HEK293 (cell line): ENCODE measurements around the gene IPO11.

ENCODE experiments used
- CTCF ChIA-PET: fragments of 350-600 bp; formaldehyde crosslinking; extraction: SDS; loops from one replicate; lab custom pipeline; 2021; ENCODE audit warnings: antibody characterized with exemption; lab: Yijun Ruan, JAX
- POLR2A ChIA-PET: fragments of 300-600 bp; formaldehyde crosslinking; extraction: SDS; loops from one replicate; lab custom pipeline; 2020; ENCODE audit warnings: antibody characterized with exemption, inconsistent platforms; lab: Yijun Ruan, JAX
- H3K27ac ChIP-seq: fragments of 200-500 bp; sonication (Bioruptor generic); 2 replicates; pipeline ENCODE4 v1.5.1; 2014; ENCODE audit warnings: low read depth, low read length, control low read depth, inconsistent platforms; ENCODE audit errors: extremely low read depth
- H3K36me3 ChIP-seq, 2 experiments: fragments of 200-500 bp in 1 of 2; sonication (Bioruptor generic) in 1 of 2; 1 replicate in 1 of 2; 2 replicates in 1 of 2; pipeline ENCODE4 v1.5.1; 2014 to 2017; ENCODE audit warnings: inconsistent platforms in 2 of 2, low read length in 2 of 2; ENCODE audit not compliant: control insufficient read depth in 2 of 2, insufficient read depth in 1 of 2
- H3K4me1 ChIP-seq: fragments of 200-500 bp; sonication (Bioruptor generic); 2 replicates; pipeline ENCODE4 v1.5.1; 2014; ENCODE audit warnings: mild to moderate bottlenecking, low read length, inconsistent platforms; ENCODE audit not compliant: control insufficient read depth, insufficient read depth
- H3K4me3 ChIP-seq: 2 replicates; pipeline ENCODE4 v1.5.1; 2011; ENCODE audit warnings: low read depth, mild to moderate bottlenecking, control low read depth, low read length, moderate library complexity
- H3K9me3 ChIP-seq: fragments of 200-500 bp; sonication (Bioruptor generic); 2 replicates; pipeline ENCODE4 v1.5.1; 2014; ENCODE audit warnings: low read depth, low read length, inconsistent platforms; ENCODE audit not compliant: control insufficient read depth, insufficient read depth
- HOXA7 ChIP-seq: sonication (generic); formaldehyde crosslinking; IDR thresholded peaks from 2 replicates; pipeline ENCODE4 v1.8.1; 2022; ENCODE audit warnings: missing genetic modification reagents, borderline replicate concordance
- KLF1 ChIP-seq: fragments of 450-650 bp; formaldehyde crosslinking; IDR thresholded peaks from 2 replicates; pipeline ENCODE4 v1.5.1; 2016; ENCODE audit warnings: missing biosample characterization, missing genetic modification characterization
- KLF10 ChIP-seq: fragments of 450-650 bp; IDR thresholded peaks from 2 replicates; pipeline ENCODE4 v1.5.1; 2018; ENCODE audit warnings: missing biosample characterization, mild to moderate bottlenecking, missing genetic modification characterization
- REPIN1 ChIP-seq: fragments of 450-650 bp; formaldehyde crosslinking; IDR thresholded peaks from 2 replicates; pipeline ENCODE4 v1.5.1; 2017; ENCODE audit warnings: missing biosample characterization, missing genetic modification characterization, low read depth
- SP2 ChIP-seq: fragments of 450-650 bp; formaldehyde crosslinking; IDR thresholded peaks from 2 replicates; pipeline ENCODE4 v1.5.1; 2016; ENCODE audit warnings: missing biosample characterization, missing genetic modification characterization
- TCF7L2 ChIP-seq: IDR thresholded peaks from 2 replicates; pipeline ENCODE4 v1.6.1; 2011; ENCODE audit warnings: low read depth, mild to moderate bottlenecking, inconsistent platforms, low read length, moderate library complexity, borderline replicate concordance
- ZBTB1 ChIP-seq: fragments of 450-650 bp; formaldehyde crosslinking; IDR thresholded peaks from 2 replicates; pipeline ENCODE4 v1.5.1; 2016; ENCODE audit warnings: missing biosample characterization, missing genetic modification characterization
- ZBTB17 ChIP-seq: fragments of 450-650 bp; formaldehyde crosslinking; IDR thresholded peaks from 2 replicates; pipeline ENCODE4 v1.5.1; 2016; ENCODE audit warnings: missing biosample characterization, missing genetic modification characterization
- ZNF112 ChIP-seq: fragments of 450-650 bp; formaldehyde crosslinking; IDR thresholded peaks from 2 replicates; pipeline ENCODE4 v1.5.0; 2017; ENCODE audit warnings: missing biosample characterization, missing genetic modification characterization
- ZNF19 ChIP-seq: fragments of 450-650 bp; formaldehyde crosslinking; IDR thresholded peaks from 2 replicates; pipeline ENCODE4; 2016; ENCODE audit warnings: missing biosample characterization, missing genetic modification characterization, low read depth
- ZNF292 ChIP-seq: fragments of 450-650 bp; formaldehyde crosslinking; IDR thresholded peaks from 2 replicates; pipeline ENCODE4 v1.5.1; 2016; ENCODE audit warnings: low read depth, missing biosample characterization, missing genetic modification characterization, borderline replicate concordance
- ZNF473 ChIP-seq: fragments of 450-650 bp; formaldehyde crosslinking; IDR thresholded peaks from 2 replicates; pipeline ENCODE4 v1.5.1; 2017; ENCODE audit warnings: missing biosample characterization, missing genetic modification characterization
- ZNF521 ChIP-seq: fragments of 450-650 bp; formaldehyde crosslinking; IDR thresholded peaks from 2 replicates; pipeline ENCODE4 v1.5.1; 2017; ENCODE audit warnings: missing biosample characterization, mild to moderate bottlenecking, missing genetic modification characterization
- ZNF561 ChIP-seq: fragments of 450-650 bp; IDR thresholded peaks from 2 replicates; pipeline ENCODE4 v1.5.1; 2018; ENCODE audit warnings: missing biosample characterization, missing genetic modification characterization, borderline replicate concordance
- TF ChIP-seq, protein P1 (sequence below): fragments of 450-650 bp; formaldehyde crosslinking; IDR thresholded peaks from 2 replicates; pipeline ENCODE4 v1.5.0; 2017; ENCODE audit warnings: missing biosample characterization, missing genetic modification characterization, borderline replicate concordance
- TF ChIP-seq, protein P2 (sequence below): fragments of 450-650 bp; formaldehyde crosslinking; IDR thresholded peaks from 2 replicates; pipeline ENCODE4 v1.5.1; 2016; ENCODE audit warnings: missing biosample characterization, missing genetic modification characterization
- TF ChIP-seq, protein P3 (sequence below): fragments of 450-650 bp; formaldehyde crosslinking; IDR thresholded peaks from 2 replicates; pipeline ENCODE4 v1.5.1; 2017; ENCODE audit warnings: missing biosample characterization, missing genetic modification characterization
- TF ChIP-seq, protein P4 (sequence below): fragments of 450-650 bp; formaldehyde crosslinking; IDR thresholded peaks from 2 replicates; pipeline ENCODE4 v1.5.1; 2016; ENCODE audit warnings: missing biosample characterization, missing genetic modification characterization
- TF ChIP-seq, protein P5 (sequence below): fragments of 450-650 bp; IDR thresholded peaks from 2 replicates; pipeline ENCODE4 v1.5.1; 2018; ENCODE audit warnings: missing biosample characterization, mild to moderate bottlenecking, missing genetic modification characterization

Gene IPO11

DNA sequence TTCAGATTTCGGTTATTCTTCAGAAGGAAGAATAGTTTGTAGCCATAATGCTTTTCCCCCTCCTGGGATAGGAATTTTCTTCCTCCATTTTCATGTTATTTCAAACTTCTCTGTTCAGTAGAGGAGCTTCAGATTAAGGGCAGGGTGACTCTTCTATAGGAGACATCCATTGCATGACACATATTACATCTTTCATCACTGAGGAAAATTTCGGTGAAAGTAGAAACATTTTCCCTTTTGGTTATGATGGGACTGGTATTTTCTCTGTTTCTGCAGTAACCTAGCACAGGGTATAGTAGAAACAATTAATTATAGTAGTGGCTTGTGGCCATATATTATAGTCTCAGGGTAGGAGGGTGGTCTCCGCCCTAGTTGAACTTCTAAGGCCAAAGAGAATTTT lies 1.1 kb downstream of the IPO11 start:
- H3K9me3 ChIP-seq, result no peaks in the 10 kb centered on the region
- CTCF ChIA-PET, result interaction anchor here (0.5 to 0.8 kb wide), 2 partner anchors 24 to 351 kb away, joined by 3 read pairs; no protein-coding TSS in a partner anchor
- peaks cover 0 to 6% of the 10 kb centered on the region in 2 experiments; a peak in 1 of 3 replicates for H3K36me3 ChIP-seq
- H3K27ac ChIP-seq, result no peak overlapping the region
- POLR2A ChIA-PET, result interaction anchor here (1.8 to 4.4 kb wide), 2 partner anchors 11 to 108 kb away, joined by 6 to 92 read pairs; partner anchors contain the start of genes DIMT1 and KIF2A
- TF ChIP-seq REPIN1 (tag by site-specific recombination), result no peak
- TF ChIP-seq ZNF112 (tag by site-specific recombination), result no peak
- TF ChIP-seq, protein P1, sequence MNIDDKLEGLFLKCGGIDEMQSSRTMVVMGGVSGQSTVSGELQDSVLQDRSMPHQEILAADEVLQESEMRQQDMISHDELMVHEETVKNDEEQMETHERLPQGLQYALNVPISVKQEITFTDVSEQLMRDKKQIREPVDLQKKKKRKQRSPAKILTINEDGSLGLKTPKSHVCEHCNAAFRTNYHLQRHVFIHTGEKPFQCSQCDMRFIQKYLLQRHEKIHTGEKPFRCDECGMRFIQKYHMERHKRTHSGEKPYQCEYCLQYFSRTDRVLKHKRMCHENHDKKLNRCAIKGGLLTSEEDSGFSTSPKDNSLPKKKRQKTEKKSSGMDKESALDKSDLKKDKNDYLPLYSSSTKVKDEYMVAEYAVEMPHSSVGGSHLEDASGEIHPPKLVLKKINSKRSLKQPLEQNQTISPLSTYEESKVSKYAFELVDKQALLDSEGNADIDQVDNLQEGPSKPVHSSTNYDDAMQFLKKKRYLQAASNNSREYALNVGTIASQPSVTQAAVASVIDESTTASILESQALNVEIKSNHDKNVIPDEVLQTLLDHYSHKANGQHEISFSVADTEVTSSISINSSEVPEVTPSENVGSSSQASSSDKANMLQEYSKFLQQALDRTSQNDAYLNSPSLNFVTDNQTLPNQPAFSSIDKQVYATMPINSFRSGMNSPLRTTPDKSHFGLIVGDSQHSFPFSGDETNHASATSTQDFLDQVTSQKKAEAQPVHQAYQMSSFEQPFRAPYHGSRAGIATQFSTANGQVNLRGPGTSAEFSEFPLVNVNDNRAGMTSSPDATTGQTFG (tag by site-specific recombination), result no peak
- TF ChIP-seq ZBTB1 (tag by site-specific recombination), result no peak
- no peak for TF ChIP-seq ZNF292
- TF ChIP-seq SP2 (tag by site-specific recombination), result no peak
- TF ChIP-seq, protein P2, sequence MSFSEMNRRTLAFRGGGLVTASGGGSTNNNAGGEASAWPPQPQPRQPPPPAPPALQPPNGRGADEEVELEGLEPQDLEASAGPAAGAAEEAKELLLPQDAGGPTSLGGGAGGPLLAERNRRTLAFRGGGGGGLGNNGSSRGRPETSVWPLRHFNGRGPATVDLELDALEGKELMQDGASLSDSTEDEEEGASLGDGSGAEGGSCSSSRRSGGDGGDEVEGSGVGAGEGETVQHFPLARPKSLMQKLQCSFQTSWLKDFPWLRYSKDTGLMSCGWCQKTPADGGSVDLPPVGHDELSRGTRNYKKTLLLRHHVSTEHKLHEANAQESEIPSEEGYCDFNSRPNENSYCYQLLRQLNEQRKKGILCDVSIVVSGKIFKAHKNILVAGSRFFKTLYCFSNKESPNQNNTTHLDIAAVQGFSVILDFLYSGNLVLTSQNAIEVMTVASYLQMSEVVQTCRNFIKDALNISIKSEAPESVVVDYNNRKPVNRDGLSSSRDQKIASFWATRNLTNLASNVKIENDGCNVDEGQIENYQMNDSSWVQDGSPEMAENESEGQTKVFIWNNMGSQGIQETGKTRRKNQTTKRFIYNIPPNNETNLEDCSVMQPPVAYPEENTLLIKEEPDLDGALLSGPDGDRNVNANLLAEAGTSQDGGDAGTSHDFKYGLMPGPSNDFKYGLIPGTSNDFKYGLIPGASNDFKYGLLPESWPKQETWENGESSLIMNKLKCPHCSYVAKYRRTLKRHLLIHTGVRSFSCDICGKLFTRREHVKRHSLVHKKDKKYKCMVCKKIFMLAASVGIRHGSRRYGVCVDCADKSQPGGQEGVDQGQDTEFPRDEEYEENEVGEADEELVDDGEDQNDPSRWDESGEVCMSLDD (tag by site-specific recombination), result no peak
- TF ChIP-seq, protein P3, sequence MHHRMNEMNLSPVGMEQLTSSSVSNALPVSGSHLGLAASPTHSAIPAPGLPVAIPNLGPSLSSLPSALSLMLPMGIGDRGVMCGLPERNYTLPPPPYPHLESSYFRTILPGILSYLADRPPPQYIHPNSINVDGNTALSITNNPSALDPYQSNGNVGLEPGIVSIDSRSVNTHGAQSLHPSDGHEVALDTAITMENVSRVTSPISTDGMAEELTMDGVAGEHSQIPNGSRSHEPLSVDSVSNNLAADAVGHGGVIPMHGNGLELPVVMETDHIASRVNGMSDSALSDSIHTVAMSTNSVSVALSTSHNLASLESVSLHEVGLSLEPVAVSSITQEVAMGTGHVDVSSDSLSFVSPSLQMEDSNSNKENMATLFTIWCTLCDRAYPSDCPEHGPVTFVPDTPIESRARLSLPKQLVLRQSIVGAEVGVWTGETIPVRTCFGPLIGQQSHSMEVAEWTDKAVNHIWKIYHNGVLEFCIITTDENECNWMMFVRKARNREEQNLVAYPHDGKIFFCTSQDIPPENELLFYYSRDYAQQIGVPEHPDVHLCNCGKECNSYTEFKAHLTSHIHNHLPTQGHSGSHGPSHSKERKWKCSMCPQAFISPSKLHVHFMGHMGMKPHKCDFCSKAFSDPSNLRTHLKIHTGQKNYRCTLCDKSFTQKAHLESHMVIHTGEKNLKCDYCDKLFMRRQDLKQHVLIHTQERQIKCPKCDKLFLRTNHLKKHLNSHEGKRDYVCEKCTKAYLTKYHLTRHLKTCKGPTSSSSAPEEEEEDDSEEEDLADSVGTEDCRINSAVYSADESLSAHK, result no peak
- TF ChIP-seq ZNF473 (tag by site-specific recombination), result no peak
- TF ChIP-seq HOXA7 (CRISPR knock-in tag), result no peak
- no peak for TF ChIP-seq KLF10
- peaks cover 3% of the 10 kb centered on the region; the same call in 1 of the 2 replicates for H3K4me1 ChIP-seq
- H3K4me3 ChIP-seq, result peak overlapping the region; percentile 91

DNA sequence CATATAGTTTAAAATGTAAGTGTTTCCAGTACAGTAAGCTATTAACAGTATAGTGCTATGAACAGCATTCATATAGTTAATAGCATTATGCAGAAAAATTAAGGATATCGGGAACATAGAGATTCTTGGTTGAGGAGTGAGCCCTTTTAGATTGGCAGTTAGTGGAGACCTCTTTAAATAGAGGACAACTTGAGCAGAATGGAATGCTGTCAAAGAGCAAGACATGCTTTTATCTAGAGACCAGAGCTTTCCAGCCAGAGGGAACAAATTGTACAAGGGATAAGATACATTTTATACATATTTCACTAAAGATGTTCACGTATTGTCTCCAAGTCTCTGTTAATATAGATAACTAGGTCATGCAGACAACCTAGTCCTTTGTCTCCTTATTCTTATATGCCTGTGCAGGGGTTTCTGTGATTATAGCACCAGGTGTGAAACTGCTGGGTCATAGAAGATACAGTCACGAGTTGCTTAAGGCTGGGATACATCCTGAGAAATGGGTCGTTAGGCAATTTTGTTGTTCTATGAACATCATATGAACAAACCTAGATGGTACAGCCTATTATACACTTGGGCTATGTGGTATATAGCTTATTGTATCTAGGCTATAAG lies 6.0 kb downstream of the IPO11 start:
- no peak overlapping the region for H3K4me3 ChIP-seq
- H3K36me3 ChIP-seq, result peaks cover 0 to 6% of the 10 kb centered on the region in 2 experiments; a peak in 1 of 3 replicates
- no peaks in the 10 kb centered on the region for H3K9me3 ChIP-seq
- H3K4me1 ChIP-seq, result peaks cover 3% of the 10 kb centered on the region; the same call in 1 of the 2 replicates
- no peak overlapping the region for H3K27ac ChIP-seq
- CTCF ChIA-PET, result interaction anchor here (1.9 kb wide), 1 partner anchor 25 kb away, joined by 4 read pairs; no protein-coding TSS in a partner anchor
- POLR2A ChIA-PET, result interaction anchor here (0.6 to 1.8 kb wide), 2 partner anchors 12 to 15 kb away, joined by 3 to 8 read pairs; partner anchors contain the start of gene DIMT1
- TF ChIP-seq ZNF561 (tag by site-specific recombination) (no peak), ZNF521 (tag by site-specific recombination) (no peak), TCF7L2 (no peak), ZBTB17 (tag by site-specific recombination) (no peak), KLF1 (tag by site-specific recombination) (no peak), ZNF19 (tag by site-specific recombination) (no peak)
- TF ChIP-seq, protein P4, sequence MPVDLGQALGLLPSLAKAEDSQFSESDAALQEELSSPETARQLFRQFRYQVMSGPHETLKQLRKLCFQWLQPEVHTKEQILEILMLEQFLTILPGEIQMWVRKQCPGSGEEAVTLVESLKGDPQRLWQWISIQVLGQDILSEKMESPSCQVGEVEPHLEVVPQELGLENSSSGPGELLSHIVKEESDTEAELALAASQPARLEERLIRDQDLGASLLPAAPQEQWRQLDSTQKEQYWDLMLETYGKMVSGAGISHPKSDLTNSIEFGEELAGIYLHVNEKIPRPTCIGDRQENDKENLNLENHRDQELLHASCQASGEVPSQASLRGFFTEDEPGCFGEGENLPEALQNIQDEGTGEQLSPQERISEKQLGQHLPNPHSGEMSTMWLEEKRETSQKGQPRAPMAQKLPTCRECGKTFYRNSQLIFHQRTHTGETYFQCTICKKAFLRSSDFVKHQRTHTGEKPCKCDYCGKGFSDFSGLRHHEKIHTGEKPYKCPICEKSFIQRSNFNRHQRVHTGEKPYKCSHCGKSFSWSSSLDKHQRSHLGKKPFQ (tag by site-specific recombination), result no peak
- TF ChIP-seq, protein P5, sequence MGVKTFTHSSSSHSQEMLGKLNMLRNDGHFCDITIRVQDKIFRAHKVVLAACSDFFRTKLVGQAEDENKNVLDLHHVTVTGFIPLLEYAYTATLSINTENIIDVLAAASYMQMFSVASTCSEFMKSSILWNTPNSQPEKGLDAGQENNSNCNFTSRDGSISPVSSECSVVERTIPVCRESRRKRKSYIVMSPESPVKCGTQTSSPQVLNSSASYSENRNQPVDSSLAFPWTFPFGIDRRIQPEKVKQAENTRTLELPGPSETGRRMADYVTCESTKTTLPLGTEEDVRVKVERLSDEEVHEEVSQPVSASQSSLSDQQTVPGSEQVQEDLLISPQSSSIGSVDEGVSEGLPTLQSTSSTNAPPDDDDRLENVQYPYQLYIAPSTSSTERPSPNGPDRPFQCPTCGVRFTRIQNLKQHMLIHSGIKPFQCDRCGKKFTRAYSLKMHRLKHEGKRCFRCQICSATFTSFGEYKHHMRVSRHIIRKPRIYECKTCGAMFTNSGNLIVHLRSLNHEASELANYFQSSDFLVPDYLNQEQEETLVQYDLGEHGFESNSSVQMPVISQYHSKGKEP (tag by site-specific recombination), result no peak
